Activated CD8-positive, alpha-beta memory T cell treated with anti-CD3 and anti-CD28 coated beads, Interleukin-2, amount 50 U/mL, for 48 hours (primary cell): ENCODE results near the gene DUSP16.

Experiments used
- DNase-seq: peaks from one replicate; pipeline ENCODE4 v3.0.0-alpha.2; 2020

The DUSP16 gene

DNA sequence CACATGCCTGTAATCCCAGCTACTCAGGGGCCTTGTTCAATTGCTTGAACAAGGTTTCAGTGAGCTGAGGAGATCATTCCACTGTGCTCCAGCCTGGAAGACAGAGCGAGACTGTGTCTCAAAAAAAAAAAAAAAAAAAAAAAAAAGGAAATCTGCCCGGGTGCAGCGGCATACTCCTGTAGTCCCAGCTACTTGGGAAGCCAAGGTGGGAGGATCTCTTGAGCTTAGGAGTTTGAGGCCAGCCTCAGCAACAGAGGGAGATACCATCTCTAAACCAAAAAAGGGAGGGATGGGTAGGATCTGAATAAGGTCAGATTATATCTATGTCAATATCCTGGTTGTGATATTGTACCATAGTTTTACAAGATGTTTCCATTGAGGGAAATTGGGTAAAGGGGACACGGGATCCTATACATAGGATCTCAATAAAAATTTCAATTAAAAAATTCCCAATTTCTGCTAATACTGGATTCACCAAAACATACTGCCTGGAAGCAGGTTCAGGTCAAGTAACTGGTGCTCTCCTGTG is 129.4 kb downstream of the DUSP16 start:
- DNase-seq, result no peak

DNA sequence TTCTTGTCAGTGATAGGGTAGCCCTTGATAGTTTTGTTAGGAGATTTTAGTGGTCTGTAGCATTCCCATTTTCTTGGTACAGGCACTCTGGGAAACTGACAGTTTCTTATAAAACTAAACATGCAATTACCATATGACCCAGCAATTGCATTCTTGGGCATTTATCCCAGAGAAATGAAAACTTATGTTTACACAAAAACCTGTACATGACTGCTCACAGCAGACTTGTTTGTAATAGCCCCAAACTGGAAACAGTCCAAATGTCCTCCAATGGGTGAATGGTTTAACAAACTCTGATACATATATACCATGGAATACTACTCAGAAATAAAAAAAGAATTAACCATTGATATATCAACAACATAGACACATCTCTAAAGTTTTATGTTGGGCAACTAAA is 130.3 kb downstream of the DUSP16 start:
- DNase-seq, result no peak

DNA sequence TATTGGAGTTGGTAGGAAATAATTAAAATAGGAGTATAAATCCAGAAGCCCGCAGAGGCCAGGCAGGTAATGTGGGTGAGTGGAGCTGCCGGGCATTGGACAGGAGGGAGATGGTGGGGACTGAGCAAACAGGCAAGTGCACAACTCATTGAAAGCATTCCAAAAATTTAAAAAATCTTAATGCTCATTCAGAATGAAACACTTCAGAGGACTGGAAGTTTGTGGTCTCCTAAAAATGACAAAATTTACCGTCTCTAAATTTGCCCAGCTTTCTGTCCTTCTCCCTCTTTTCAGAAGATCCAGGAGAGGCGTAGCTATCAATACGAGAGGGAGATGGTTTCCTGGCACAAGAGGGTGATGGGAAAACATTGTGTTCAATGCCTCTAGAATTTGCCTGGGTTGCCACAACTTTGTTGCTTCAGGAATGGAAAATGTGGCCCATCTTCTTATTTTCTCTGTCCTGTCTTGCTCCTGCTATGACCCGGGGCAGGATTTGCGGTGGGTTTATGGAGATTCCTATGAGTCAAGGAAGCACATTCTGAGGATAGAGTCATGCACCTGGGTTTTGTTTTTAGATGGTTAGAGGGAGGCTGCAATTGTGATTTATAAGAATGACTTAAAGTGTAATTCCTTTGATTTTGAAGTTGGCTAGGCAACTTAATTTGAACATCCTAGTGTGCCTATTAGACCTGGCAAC is 133.6 kb downstream of the DUSP16 start:
- no peak for DNase-seq

DNA sequence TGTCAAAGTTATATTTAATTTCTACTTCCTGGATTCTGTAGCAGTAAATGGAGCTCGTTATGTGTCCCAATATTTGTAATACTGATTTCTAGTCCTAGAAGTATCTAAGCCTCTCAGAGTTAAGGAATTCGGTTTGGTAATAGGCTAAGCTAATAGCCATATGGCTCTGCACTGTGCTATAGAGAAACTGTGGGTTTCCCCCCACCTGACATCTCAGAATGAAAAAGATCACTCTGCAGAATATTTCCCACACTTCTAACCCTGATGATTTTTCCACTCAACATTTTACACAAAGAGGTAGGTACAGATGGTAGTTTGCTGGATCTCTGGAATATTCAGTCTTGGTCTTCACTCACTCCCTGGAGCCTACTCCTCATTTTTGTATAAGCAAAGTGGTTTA is 134.6 kb downstream of the DUSP16 start:
- no peak for DNase-seq

DNA sequence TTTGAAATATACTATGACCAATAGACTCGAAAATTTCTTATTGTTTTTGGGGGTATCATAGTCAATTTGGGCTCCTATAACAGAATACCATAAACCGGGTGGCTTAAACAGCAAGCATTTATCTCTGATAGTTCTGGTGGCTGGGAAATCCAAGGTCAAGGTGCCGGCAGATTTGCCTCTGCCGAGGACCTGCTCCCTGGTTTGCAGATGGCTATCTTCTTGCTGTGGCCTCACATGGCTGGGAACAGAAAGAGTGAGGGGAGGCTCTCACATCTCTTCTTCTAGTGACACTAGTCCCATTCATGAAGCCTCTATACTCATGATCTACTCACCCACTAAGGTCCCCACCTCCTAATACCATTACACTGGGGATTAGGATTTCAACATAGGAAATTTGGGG is 135.1 kb downstream of the DUSP16 start:
- no peak for DNase-seq

DNA sequence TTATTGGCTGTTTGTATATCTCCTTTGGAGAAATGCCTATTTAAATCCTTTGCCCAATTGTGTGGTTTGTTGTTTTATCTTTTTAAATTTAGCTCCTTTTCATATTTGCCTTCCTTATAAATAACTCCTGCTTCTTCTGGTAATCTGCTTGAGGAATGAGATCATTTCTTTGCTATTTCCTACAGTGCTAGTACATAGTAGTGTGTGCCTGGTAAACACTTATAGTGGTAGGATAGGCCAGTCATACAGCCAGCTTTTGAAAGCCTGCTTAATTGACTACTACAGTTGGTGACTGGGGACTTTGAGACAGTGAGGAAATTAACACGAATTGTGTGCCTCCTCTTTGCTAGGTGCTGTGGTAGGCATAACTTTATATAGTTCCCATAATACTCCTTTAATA is 137.0 kb downstream of the DUSP16 start:
- DNase-seq, result no peak

DNA sequence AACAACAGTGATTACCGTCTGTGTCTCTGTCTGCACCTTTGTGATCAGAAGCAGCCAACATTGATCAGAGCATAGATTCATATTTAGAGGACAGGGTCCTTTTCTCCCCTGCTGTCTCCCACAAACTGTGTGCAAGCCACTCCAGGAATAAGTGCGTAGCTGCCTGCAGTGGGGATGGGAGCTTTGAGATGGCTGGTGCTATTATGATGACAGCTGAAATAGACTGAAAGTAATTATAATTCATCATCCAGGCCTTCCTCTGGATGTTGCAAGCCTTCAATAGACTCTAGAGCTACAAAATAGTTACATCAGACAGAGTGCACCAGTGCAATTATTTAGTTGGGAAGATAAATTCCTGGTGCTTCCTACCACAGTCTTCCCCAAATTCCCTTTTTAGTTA is 137.7 kb downstream of the DUSP16 start:
- DNase-seq, result no peak
